Activated CD4-positive, alpha-beta memory T cell treated with anti-CD3 and anti-CD28 coated beads, Interleukin-2, amount 10 ng/mL, durations not matched to agents 7 days and 5 days (primary cell): Measurements from ENCODE around the gene ARL6. TPM values are rescaled to one million over a fixed set of nuclear protein-coding genes. Genes with fewer than 3 reads are reported as not detected.

Experiments used
- CTCF ChIA-PET: fragments of 350-600 bp; sonication (Branson Sonifier 250); formaldehyde crosslinking; loops from one replicate; lab custom pipeline; 2021; ENCODE audit warnings: antibody characterized with exemption, inconsistent platforms; lab: Charles Lee
- POLR2A ChIA-PET: fragments of 350-600 bp; sonication (Branson Sonifier 250); formaldehyde crosslinking; loops from one replicate; lab custom pipeline; 2021; ENCODE audit warnings: antibody characterized with exemption; lab: Charles Lee
- DNase-seq: peaks from one replicate; pipeline ENCODE4 v3.0.0-alpha.2; 2020
- H3K27ac Mint-ChIP-seq: one replicate; pipeline ENCODE4 v1.8.0; 2021; ENCODE audit warnings: mild to moderate bottlenecking, mixed read lengths
- H3K27me3 Mint-ChIP-seq: one replicate; pipeline ENCODE4 v1.8.0; 2021; ENCODE audit warnings: mixed read lengths
- H3K36me3 Mint-ChIP-seq: one replicate; pipeline ENCODE4 v1.8.0; 2021; ENCODE audit warnings: low read depth, mixed read lengths
- H3K4me1 Mint-ChIP-seq: one replicate; pipeline ENCODE4 v1.8.0; 2021; ENCODE audit warnings: mixed read lengths
- H3K4me3 Mint-ChIP-seq: one replicate; pipeline ENCODE4 v1.8.0; 2021; ENCODE audit warnings: mild to moderate bottlenecking, mixed read lengths
- H3K9me3 Mint-ChIP-seq: one replicate; pipeline ENCODE4 v1.8.0; 2021; ENCODE audit warnings: mixed read lengths
- total RNA-seq, 2 experiments: library from RNA; stranded (reverse); gene quantifications; one replicate each; pipeline ENCODE4 v1.2.3, GENCODE V29; 2021

ARL6 gene
- total RNA-seq, 2 experiments from 2014 or later = 5.1 to 7.6 TPM

- Mint-ChIP-seq H3K9me3 (no peaks in the 10 kb centered on the region), H3K27me3 (no peaks in the 10 kb centered on the region), H3K27ac (no peak overlapping the region), H3K36me3 (no peaks in the 10 kb centered on the region), H3K4me1 (peaks cover 3% of the 10 kb centered on the region), H3K4me3 (no peak overlapping the region)
- ChIA-PET CTCF (interaction anchor here (0.6 to 4.8 kb wide), 7 partner anchors 28 to 245 kb away, joined by 3 to 68 read pairs (median 4); partner anchors contain the start of gene CRYBG3), POLR2A (interaction anchor here (1.0 kb wide), 1 partner anchor 230 kb away, joined by 4 read pairs; no protein-coding TSS in a partner anchor)
- DNase-seq = no peak
Measured at GRCh38 chr3:97793420-97794019, 29.0 kb downstream of the ARL6 start.

GRCh38 chr3:97795951-97796350, 31.4 kb downstream of the ARL6 start:
- no peaks in the 10 kb centered on the region for H3K27me3 Mint-ChIP-seq
- POLR2A ChIA-PET = interaction anchor here (1.4 to 2.6 kb wide), 2 partner anchors 26 to 226 kb away, joined by 7 read pairs; partner anchors contain the start of gene CRYBG3
- no peaks in the 10 kb centered on the region for H3K9me3 Mint-ChIP-seq
- peaks cover 3% of the 10 kb centered on the region for H3K4me1 Mint-ChIP-seq
- no peak overlapping the region for H3K27ac Mint-ChIP-seq
- CTCF ChIA-PET = interaction anchor here (1.2 to 4.8 kb wide), 4 partner anchors 13 to 226 kb away, joined by 3 to 68 read pairs (median 8); partner anchors contain the start of gene CRYBG3
- no peaks in the 10 kb centered on the region for H3K36me3 Mint-ChIP-seq
- no peak overlapping the region for H3K4me3 Mint-ChIP-seq
- no peak for DNase-seq

- H3K9me3 Mint-ChIP-seq = no peaks in the 10 kb centered on the region
Measured at GRCh38 chr3:97804471-97804870, 39.9 kb downstream of the ARL6 start.

GRCh38 chr3:97810779-97811390, 46.3 kb downstream of the ARL6 start:
- ChIA-PET CTCF (interaction anchor here (0.6 kb wide), 1 partner anchor 18 kb away, joined by 3 read pairs; no protein-coding TSS in a partner anchor), POLR2A (no interaction called here)
- Mint-ChIP-seq H3K27me3 (no peaks in the 10 kb centered on the region), H3K27ac (no peak overlapping the region), H3K9me3 (no peaks in the 10 kb centered on the region), H3K4me3 (no peak overlapping the region), H3K4me1 (peaks cover 22% of the 10 kb centered on the region), H3K36me3 (peaks cover 3% of the 10 kb centered on the region)
- DNase-seq = no peak

More at GRCh38 chr3:97804471-97804870, 39.9 kb downstream of the ARL6 start:
- no peaks in the 10 kb centered on the region for H3K4me1 Mint-ChIP-seq
- H3K27me3 Mint-ChIP-seq = no peaks in the 10 kb centered on the region
- no peak overlapping the region for H3K27ac Mint-ChIP-seq
- no peaks in the 10 kb centered on the region for H3K36me3 Mint-ChIP-seq
- no peak overlapping the region for H3K4me3 Mint-ChIP-seq
- no peak for DNase-seq
- ChIA-PET CTCF (interaction anchor here (0.7 to 1.5 kb wide), 3 partner anchors 164 to 218 kb away, joined by 3 to 5 read pairs (median 4); no protein-coding TSS in a partner anchor), POLR2A (no interaction called here)

GRCh38 chr3:97815149-97815917, 50.8 kb downstream of the ARL6 start:
- peak; percentile 71 for DNase-seq

GRCh38 chr3:97816811-97817210, 52.3 kb downstream of the ARL6 start:
- Mint-ChIP-seq H3K9me3 (no peaks in the 10 kb centered on the region), H3K27me3 (peaks cover 4% of the 10 kb centered on the region), H3K4me3 (no peak overlapping the region), H3K27ac (no peak overlapping the region), H3K36me3 (peaks cover 3% of the 10 kb centered on the region), H3K4me1 (peaks cover 37% of the 10 kb centered on the region)
- ChIA-PET POLR2A (interaction anchor here (2.8 kb wide), 1 partner anchor 56 kb away, joined by 9 read pairs; no protein-coding TSS in a partner anchor), CTCF (interaction anchor here (1.4 to 1.6 kb wide), 3 partner anchors 22 to 207 kb away, joined by 5 to 7 read pairs (median 5); partner anchors contain the start of gene RIOX2)
- DNase-seq = no peak

More at GRCh38 chr3:97815149-97815917, 50.8 kb downstream of the ARL6 start:
- Mint-ChIP-seq H3K27ac (peak overlapping the region; percentile 62), H3K4me1 (peaks cover 28% of the 10 kb centered on the region), H3K4me3 (no peak overlapping the region), H3K27me3 (peaks cover 4% of the 10 kb centered on the region), H3K36me3 (peaks cover 3% of the 10 kb centered on the region), H3K9me3 (no peaks in the 10 kb centered on the region)
- ChIA-PET POLR2A (interaction anchor here (1.5 to 2.8 kb wide), 2 partner anchors 51 to 57 kb away, joined by 4 to 9 read pairs; partner anchors contain the start of gene ARL6), CTCF (interaction anchor here (1.4 to 1.6 kb wide), 2 partner anchors 156 to 208 kb away, joined by 5 to 7 read pairs; partner anchors contain the start of gene RIOX2)

- H3K27me3 Mint-ChIP-seq = peaks cover 6% of the 10 kb centered on the region
- no peak overlapping the region for H3K4me3 Mint-ChIP-seq
- H3K36me3 Mint-ChIP-seq = peaks cover 7% of the 10 kb centered on the region
- H3K9me3 Mint-ChIP-seq = no peaks in the 10 kb centered on the region
- ChIA-PET POLR2A (no interaction called here), CTCF (interaction anchor here (0.6 to 1.5 kb wide), 2 partner anchors 24 to 186 kb away, joined by 4 to 5 read pairs; no protein-coding TSS in a partner anchor)
- no peak overlapping the region for H3K27ac Mint-ChIP-seq
- no peak for DNase-seq
- peaks cover 43% of the 10 kb centered on the region for H3K4me1 Mint-ChIP-seq
Measured at GRCh38 chr3:97817965-97818364, 53.4 kb downstream of the ARL6 start.

GRCh38 chr3:97820780-97821179, 56.2 kb downstream of the ARL6 start:
- Mint-ChIP-seq H3K4me3 (peak overlapping the region; percentile 93), H3K27ac (peak overlapping the region; percentile 84), H3K4me1 (peaks cover 48% of the 10 kb centered on the region), H3K9me3 (no peaks in the 10 kb centered on the region), H3K27me3 (peaks cover 19% of the 10 kb centered on the region), H3K36me3 (peaks cover 12% of the 10 kb centered on the region)
- ChIA-PET CTCF (interaction anchor here (0.9 to 3.6 kb wide), 14 partner anchors 17 to 508 kb away, joined by 3 to 17 read pairs (median 6); no protein-coding TSS in a partner anchor), POLR2A (interaction anchor here (0.7 to 3.6 kb wide), 22 partner anchors 8 to 1081 kb away, joined by 3 to 56 read pairs (median 5); partner anchors contain the start of genes ARL6 and RIOX2)
- DNase-seq = no peak

GRCh38 chr3:97821287-97821773, 56.8 kb downstream of the ARL6 start:
- no peaks in the 10 kb centered on the region for H3K9me3 Mint-ChIP-seq
- peaks cover 19% of the 10 kb centered on the region for H3K27me3 Mint-ChIP-seq
- POLR2A ChIA-PET = interaction anchor here (0.6 to 3.6 kb wide), 33 partner anchors 8 to 1081 kb away, joined by 3 to 56 read pairs (median 4); partner anchors contain the start of genes ARL6, CPOX and RIOX2
- DNase-seq = peak; percentile 68
- H3K4me3 Mint-ChIP-seq = peak overlapping the region; percentile 93
- H3K36me3 Mint-ChIP-seq = peaks cover 12% of the 10 kb centered on the region
- H3K27ac Mint-ChIP-seq = peak overlapping the region; percentile 84
- CTCF ChIA-PET = interaction anchor here (0.7 to 3.6 kb wide), 16 partner anchors 8 to 508 kb away, joined by 3 to 17 read pairs (median 5); no protein-coding TSS in a partner anchor
- peaks cover 43% of the 10 kb centered on the region for H3K4me1 Mint-ChIP-seq

- ChIA-PET POLR2A (interaction anchor here (0.6 to 3.6 kb wide), 33 partner anchors 9 to 1080 kb away, joined by 3 to 56 read pairs (median 4); partner anchors contain the start of genes ARL6, CPOX and RIOX2), CTCF (interaction anchor here (0.7 to 3.6 kb wide), 16 partner anchors 8 to 507 kb away, joined by 3 to 17 read pairs (median 5); no protein-coding TSS in a partner anchor)
- Mint-ChIP-seq H3K4me1 (peaks cover 41% of the 10 kb centered on the region), H3K36me3 (peaks cover 12% of the 10 kb centered on the region), H3K9me3 (no peaks in the 10 kb centered on the region), H3K4me3 (peak within 1 kb of the TSS; percentile 93), H3K27me3 (peaks cover 19% of the 10 kb centered on the region), H3K27ac (peak within 1 kb of the TSS; percentile 84)
- peak; percentile 89 for DNase-seq
Measured at GRCh38 chr3:97821774-97822358, 57.3 kb downstream of the ARL6 start, which contains the start of gene CRYBG3. CRYBG3 (plus strand) TSS chr3:97822011; CDS start chr3:97822207, 196 bp downstream.

GRCh38 chr3:97822359-97822775, 57.8 kb downstream of the ARL6 start:
- ChIA-PET POLR2A (interaction anchor here (0.9 to 3.6 kb wide), 28 partner anchors 9 to 1080 kb away, joined by 3 to 56 read pairs (median 4); partner anchors contain the start of genes ARL6, CPOX and RIOX2), CTCF (interaction anchor here (1.2 to 3.6 kb wide), 11 partner anchors 9 to 217 kb away, joined by 3 to 17 read pairs (median 7); no protein-coding TSS in a partner anchor)
- Mint-ChIP-seq H3K27me3 (peaks cover 19% of the 10 kb centered on the region), H3K4me3 (peak overlapping the region; percentile 93), H3K9me3 (no peaks in the 10 kb centered on the region), H3K4me1 (peaks cover 40% of the 10 kb centered on the region), H3K36me3 (peaks cover 12% of the 10 kb centered on the region), H3K27ac (peak overlapping the region; percentile 77)
- DNase-seq = peak; percentile 27
